A673 (cell line): Measurements from ENCODE around the gene KIF3A. TPM values are rescaled to one million over a fixed set of nuclear protein-coding genes. Genes with fewer than 3 reads are reported as not detected.
"Not testable (repeated sequence)": the region's sequence is repeated elsewhere in the genome, so short reads cannot be mapped to it uniquely, and the experiment has no call there.

Experiments used
- BruUV-seq: library from RNA; stranded (reverse); fragments of 400-500 nt; replicated peaks from 2 replicates; lab custom pipeline; 2021; lab: Mats Ljungman, UMichigan
- CTCF ChIA-PET: fragments of 300-600 bp; sonication (Branson Sonifier 250); formaldehyde crosslinking; loops from one replicate; lab custom pipeline; 2022; ENCODE audit warnings: antibody characterized with exemption; lab: Charles Lee
- POLR2A ChIA-PET: fragments of 300-600 bp; sonication (Branson Sonifier 250); formaldehyde crosslinking; loops from one replicate; lab custom pipeline; 2022; ENCODE audit warnings: antibody characterized with exemption; ENCODE audit not compliant: low non-redundant PET; lab: Charles Lee
- DNase-seq: peaks from one replicate; pipeline ENCODE4 v3.0.0-alpha.2; 2015; ENCODE audit warnings: low spot score
- H3K27ac ChIP-seq: fragments of 200-600 bp; sonication (generic); 2 replicates; pipeline ENCODE4 v1.5.1; 2016; ENCODE audit warnings: mixed run types, low read depth, mild to moderate bottlenecking, mixed read lengths, antibody characterized with exemption, low read length; ENCODE audit not compliant: poor library complexity, severe bottlenecking
- H3K27me3 ChIP-seq: fragments of 200-600 bp; sonication (generic); replicated peaks from 2 replicates; pipeline ENCODE4 v1.6.1; 2017; ENCODE audit warnings: mixed run types, low read depth, mild to moderate bottlenecking, mixed read lengths, antibody characterized with exemption, low read length; ENCODE audit not compliant: insufficient read depth, poor library complexity
- H3K36me3 ChIP-seq: fragments of 200-600 bp; sonication (generic); 2 replicates; pipeline ENCODE4 v1.6.1; 2016; ENCODE audit warnings: mixed run types, mild to moderate bottlenecking, mixed read lengths, antibody characterized with exemption, low read length; ENCODE audit not compliant: insufficient read depth, poor library complexity, severe bottlenecking
- H3K4me1 ChIP-seq: fragments of 200-600 bp; sonication (generic); 2 replicates; pipeline ENCODE4 v1.6.1; 2017; ENCODE audit warnings: mixed run types, mild to moderate bottlenecking, mixed read lengths, antibody characterized with exemption, low read length; ENCODE audit not compliant: insufficient read depth, poor library complexity, severe bottlenecking
- H3K4me3 ChIP-seq: fragments of 200-600 bp; sonication (generic); 2 replicates; pipeline ENCODE4 v1.5.1; 2016; ENCODE audit warnings: low read depth, mixed run types, mild to moderate bottlenecking, mixed read lengths, low read length; ENCODE audit not compliant: poor library complexity, severe bottlenecking
- H3K9me3 ChIP-seq: fragments of 200-600 bp; sonication (generic); 2 replicates; pipeline ENCODE4 v1.6.1; 2016; ENCODE audit warnings: mixed run types, low read depth, mild to moderate bottlenecking, mixed read lengths, antibody characterized with exemption, low read length; ENCODE audit not compliant: poor library complexity, severe bottlenecking
- CTCF ChIP-seq: fragments of 300-800, 200-600 bp; sonication (generic); conservative IDR thresholded peaks from 2 replicates; pipeline ENCODE4 v1.5.1; 2017; ENCODE audit warnings: low read depth, mild to moderate bottlenecking, antibody characterized with exemption, low read length, moderate library complexity, mixed read lengths
- EZH2 ChIP-seq: fragments of 200-600 bp; sonication (generic); IDR thresholded peaks from 2 replicates; pipeline ENCODE4 v1.6.1; 2017; ENCODE audit warnings: borderline replicate concordance, low read depth, mild to moderate bottlenecking, mixed read lengths, antibody characterized with exemption, low read length; ENCODE audit not compliant: poor library complexity, severe bottlenecking
- intact Hi-C: fragments of 100-400 bp; cut with micrococcal nuclease; formaldehyde crosslinking; loops from one replicate; pipeline ENCODE4 v1.10.0; 2022; ENCODE audit not compliant: unreplicated experiment
- total RNA-seq: library from RNA; stranded (reverse); gene quantifications from 2 replicates; pipeline ENCODE4 v1.2.3, GENCODE V29; 2021

The KIF3A gene
- total RNA-seq, 1 experiment from 2014 or later, result 19.1 TPM

- no peaks in the 10 kb centered on the region for H3K9me3 ChIP-seq
- no peaks in the 10 kb centered on the region for H3K27me3 ChIP-seq
- intact Hi-C loops, result no loop called here
- H3K4me1 ChIP-seq, result no peaks in the 10 kb centered on the region
- TF ChIP-seq CTCF, result no peak
- no peak for TF ChIP-seq EZH2
- no TSS peak for BruUV-seq
- ChIA-PET POLR2A (no interaction called here), CTCF (no interaction called here)
- H3K36me3 ChIP-seq, result peaks cover 6% of the 10 kb centered on the region
- no peak overlapping the region for H3K4me3 ChIP-seq
- no peak for DNase-seq
- H3K27ac ChIP-seq, result no peak overlapping the region
These were observed 32.5 kb downstream of the KIF3A start for GRCh38 chr5:132704875-132705274.

GRCh38 chr5:132695956-132696355, 41.4 kb downstream of the KIF3A start:
- Histone ChIP-seq H3K4me1 (no peaks in the 10 kb centered on the region), H3K9me3 (no peaks in the 10 kb centered on the region), H3K36me3 (no peaks in the 10 kb centered on the region), H3K27me3 (no peaks in the 10 kb centered on the region), H3K27ac (no peak overlapping the region), H3K4me3 (no peak overlapping the region)
- intact Hi-C loops, result no loop called here
- TF ChIP-seq EZH2 (no peak), CTCF (no peak)
- ChIA-PET CTCF (no interaction called here), POLR2A (no interaction called here)
- TSS peak; percentile 21 for BruUV-seq
- DNase-seq, result no peak

- Histone ChIP-seq H3K4me3 (no peak overlapping the region), H3K27me3 (no peaks in the 10 kb centered on the region), H3K9me3 (no peaks in the 10 kb centered on the region), H3K4me1 (no peaks in the 10 kb centered on the region), H3K27ac (no peak overlapping the region), H3K36me3 (no peaks in the 10 kb centered on the region)
- intact Hi-C loops, result no loop called here
- BruUV-seq, result no TSS peak
- DNase-seq, result no peak
- ChIA-PET CTCF (no interaction called here), POLR2A (no interaction called here)
- TF ChIP-seq CTCF (no peak), EZH2 (no peak)
These were observed 44.7 kb downstream of the KIF3A start for GRCh38 chr5:132692632-132692967.

DNA sequence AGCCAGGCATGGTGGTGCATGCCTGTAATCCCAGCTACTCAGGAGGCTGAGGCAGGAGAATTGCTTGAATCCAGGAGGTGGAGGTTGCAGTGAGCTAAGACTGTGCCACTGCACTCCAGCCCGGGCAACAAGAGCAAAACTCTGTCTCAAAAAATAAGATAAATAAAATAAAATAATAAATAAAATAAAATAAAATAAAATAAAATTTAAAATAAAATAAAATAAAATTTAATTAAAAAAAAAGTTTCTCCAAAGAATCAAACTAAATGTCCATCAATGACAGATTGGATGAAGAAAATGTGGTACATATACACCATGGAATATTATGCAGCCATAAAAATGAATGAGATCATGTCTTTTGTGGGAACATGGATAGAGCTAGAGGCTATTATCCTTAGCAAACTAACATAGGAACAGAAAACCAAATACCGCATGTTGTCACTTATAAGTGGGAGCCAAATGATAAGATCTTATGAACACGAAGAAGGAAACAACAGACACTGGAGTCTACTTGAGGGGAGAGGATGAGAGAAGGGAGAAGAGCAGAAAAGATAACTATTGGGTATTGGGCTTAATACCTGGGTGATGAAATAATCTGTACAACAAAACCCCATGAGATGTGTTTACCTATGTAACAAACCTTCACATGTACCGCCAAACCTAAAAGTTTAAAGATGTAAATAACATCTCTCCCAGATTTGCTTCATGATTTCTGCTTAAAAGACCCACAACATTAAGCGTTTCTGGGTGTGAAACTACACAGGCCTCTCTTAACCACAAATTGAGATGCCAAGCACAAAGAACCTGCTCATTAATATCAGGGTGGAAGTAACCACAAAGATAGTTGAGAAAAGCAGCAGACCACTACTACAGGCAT, 45.4 kb downstream of the KIF3A start:
- intact Hi-C loops, DNase-seq, POLR2A ChIA-PET, CTCF ChIA-PET, H3K4me1 ChIP-seq, H3K9me3 ChIP-seq, BruUV-seq, H3K27ac ChIP-seq, H3K27me3 ChIP-seq, H3K4me3 ChIP-seq, H3K36me3 ChIP-seq: not testable (repeated sequence)
